H1 (cell line): ENCODE results near the gene BMP2. TPM values are rescaled to one million over a fixed set of nuclear protein-coding genes. Genes with fewer than 3 reads are reported as not detected.

Experiments used
- BACH1 ChIP-seq: IDR thresholded peaks from 2 replicates; pipeline ENCODE4 v1.6.1; 2012; ENCODE audit warnings: low read length, improper control_type of control experiment
- CHD7 ChIP-seq: fragments of 300-600 bp; sonication (generic); IDR thresholded peaks from 2 replicates; pipeline ENCODE4 v1.7.1; 2012; ENCODE audit warnings: low read length, moderate library complexity, mild to moderate bottlenecking, inconsistent platforms; ENCODE audit not compliant: insufficient replicate concordance
- CTBP2 ChIP-seq: IDR thresholded peaks from 2 replicates; pipeline ENCODE4 v1.7.0; 2011; ENCODE audit warnings: borderline replicate concordance, mild to moderate bottlenecking, moderate library complexity, mixed read lengths, low read length; ENCODE audit not compliant: insufficient read depth, insufficient read length
- NRF1 ChIP-seq: IDR thresholded peaks from 2 replicates; pipeline ENCODE4 v1.6.1; 2011; ENCODE audit warnings: mild to moderate bottlenecking, low read depth, low read length, improper control_type of control experiment
- POU5F1 ChIP-seq: IDR thresholded peaks from 2 replicates; pipeline ENCODE4 v1.6.1; 2011; ENCODE audit warnings: low read depth, mild to moderate bottlenecking, low read length, moderate library complexity
- RBBP5 ChIP-seq: IDR thresholded peaks from 2 replicates; pipeline ENCODE4 v1.7.1; 2012; ENCODE audit warnings: low read depth, mild to moderate bottlenecking, inconsistent platforms, low read length, moderate library complexity, borderline replicate concordance
- RNF2 ChIP-seq: fragments of 200-900, 300-1000 bp; sonication (generic); IDR thresholded peaks from 2 replicates; pipeline ENCODE4 v1.7.1; 2016; ENCODE audit warnings: borderline replicate concordance, low read depth, mild to moderate bottlenecking, antibody characterized with exemption, low read length; ENCODE audit not compliant: poor library complexity, severe bottlenecking; ENCODE audit errors: missing control alignments
- TAF7 ChIP-seq: optimal IDR thresholded peaks from 2 replicates; pipeline ENCODE3; 2011; ENCODE audit warnings: low read depth, mild to moderate bottlenecking, inconsistent platforms, low read length, moderate library complexity, borderline replicate concordance
- ZNF274 ChIP-seq: IDR thresholded peaks from 2 replicates; pipeline ENCODE4 v1.7.0; 2012; ENCODE audit warnings: low read length, borderline replicate concordance; ENCODE audit errors: extremely low read depth
- polyA plus RNA-seq, 7 experiments: library from polyadenylated mRNA; depleted of rRNA in 3 of 7; stranded (reverse) in 5 of 7; unstranded in 2 of 7; fragments of >200 nt in 5 of 7; fragments of 200-250 nt in 2 of 7; gene quantifications; 1 replicate in 5 of 7; 2 replicates in 1 of 7; 4 replicates in 1 of 7; pipeline versions ENCODE4 v1.2.1 to v1.2.3, GENCODE V29; 2011 to 2013; ENCODE audit warnings: missing spikeins in 2 of 7, mixed read lengths in 2 of 7
- total RNA-seq: library from RNA; stranded (reverse); fragmentation: NEBNext Ultra II Directional; extraction: Animal tissue kit (Norgen Biotek cat#: 25700); gene quantifications from 2 replicates; pipeline ENCODE4 v1.2.1, GENCODE V29; 2021

BMP2 gene
- total and polyA plus RNA-seq, 2 of the 8 experiments (the other 6 are each of a cell fraction or from before 2014, with no cell fraction given), result 1.8 to 3.6 TPM

GRCh38 chr20:6814945-6815344, 47.5 kb downstream of the BMP2 start (continued):
- TF ChIP-seq CHD7 (no peak), RBBP5 (no peak), TAF7 (no peak), NRF1 (no peak), BACH1 (no peak), CTBP2 (no peak), RNF2 (no peak), POU5F1 (no peak), ZNF274 (no peak)
